Measurements from ENCODE around the gene EML6. TPM values are rescaled to one million over a fixed set of nuclear protein-coding genes. Genes with fewer than 3 reads are reported as not detected.

Gene EML6
- 1 to 10 TPM; 1.5 to 7.3 (median 4.0) TPM for total RNA-seq

DNA sequence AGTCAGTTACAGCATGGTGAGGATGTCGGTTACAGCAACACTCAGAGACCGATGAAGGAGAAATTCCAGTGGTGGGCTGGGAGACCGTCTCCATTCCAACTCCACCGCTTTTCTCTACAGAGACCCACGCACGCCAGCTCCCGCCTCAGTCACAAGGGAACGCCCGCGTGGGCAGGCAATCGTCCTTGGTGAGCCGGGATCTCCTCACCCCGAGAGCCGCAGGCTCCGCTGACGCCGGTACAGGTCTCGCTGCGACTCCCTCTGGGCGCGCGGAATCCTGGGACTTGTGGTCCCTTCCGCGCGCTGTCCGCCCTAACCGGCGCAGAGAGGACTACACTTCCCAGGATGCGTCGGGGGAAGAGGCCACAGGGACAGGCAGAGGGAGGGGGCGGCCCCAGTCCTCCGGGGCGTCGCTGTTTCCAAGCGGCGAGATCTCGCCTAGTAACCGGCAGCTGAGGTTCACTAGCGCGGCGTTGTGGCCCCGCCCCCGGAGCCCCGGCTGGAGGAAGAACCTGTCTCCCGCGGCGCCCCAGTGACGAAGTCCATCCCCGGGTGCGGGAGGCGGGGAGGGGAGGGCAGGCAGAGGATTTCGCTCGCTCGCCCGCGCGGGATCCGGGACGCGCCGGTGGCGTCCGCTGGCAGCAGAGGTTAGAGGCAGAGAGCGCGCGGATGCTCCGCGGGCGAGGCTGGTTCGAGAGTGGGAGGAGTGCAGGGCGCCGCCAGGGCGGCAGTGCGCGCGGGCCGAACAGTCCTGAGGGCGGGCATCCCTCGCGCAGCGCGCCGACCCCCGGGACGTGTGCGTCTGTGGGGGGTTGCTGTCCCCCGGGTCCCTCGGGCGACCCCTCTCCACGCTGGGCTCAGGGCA lies at the start of gene EML6:
Gene EML6, plus strand, starts transcription at position 532 of the 865 bp plus-strand sequence. CDS start 1,400 bp downstream, outside the sequence.
- Histone ChIP-seq H3K27ac (peak within 1 kb of the TSS; percentile 12 to 74 (median 61)), H3K27me3 (peaks cover 0 to 14% (median 6%) of the 10 kb centered on the region in 4 donors), H3K4me1 (peaks cover 10 to 21% (median 18%) of the 10 kb centered on the region in 4 donors), H3K9me3 (no peaks in the 10 kb centered on the region), H3K4me3 (peak within 1 kb of the TSS; percentile 66 to 73 (median 68)), H3K36me3 (no peaks in the 10 kb centered on the region)
- DNase-seq (peak; percentile 99), ATAC-seq (ENCODE audit: low FRiP score in 2 of 2) (peak; percentile 99 to 100)
- WGBS, 2 donors = 0 to 2% methylated on average over 27 to 55 of the region's 90 CpGs
- TF ChIP-seq, protein P1, sequence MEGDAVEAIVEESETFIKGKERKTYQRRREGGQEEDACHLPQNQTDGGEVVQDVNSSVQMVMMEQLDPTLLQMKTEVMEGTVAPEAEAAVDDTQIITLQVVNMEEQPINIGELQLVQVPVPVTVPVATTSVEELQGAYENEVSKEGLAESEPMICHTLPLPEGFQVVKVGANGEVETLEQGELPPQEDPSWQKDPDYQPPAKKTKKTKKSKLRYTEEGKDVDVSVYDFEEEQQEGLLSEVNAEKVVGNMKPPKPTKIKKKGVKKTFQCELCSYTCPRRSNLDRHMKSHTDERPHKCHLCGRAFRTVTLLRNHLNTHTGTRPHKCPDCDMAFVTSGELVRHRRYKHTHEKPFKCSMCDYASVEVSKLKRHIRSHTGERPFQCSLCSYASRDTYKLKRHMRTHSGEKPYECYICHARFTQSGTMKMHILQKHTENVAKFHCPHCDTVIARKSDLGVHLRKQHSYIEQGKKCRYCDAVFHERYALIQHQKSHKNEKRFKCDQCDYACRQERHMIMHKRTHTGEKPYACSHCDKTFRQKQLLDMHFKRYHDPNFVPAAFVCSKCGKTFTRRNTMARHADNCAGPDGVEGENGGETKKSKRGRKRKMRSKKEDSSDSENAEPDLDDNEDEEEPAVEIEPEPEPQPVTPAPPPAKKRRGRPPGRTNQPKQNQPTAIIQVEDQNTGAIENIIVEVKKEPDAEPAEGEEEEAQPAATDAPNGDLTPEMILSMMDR (IDR thresholded peaks at IDR 0.05) = peak in 4 of 6 experiments; percentile 15 to 56 (median 35)
- TF ChIP-seq EP300 (IDR thresholded peaks at IDR 0.05) (no peak), POLR2AphosphoS5 (IDR thresholded peaks at IDR 0.05) (peak; percentile 41 to 72), POLR2A (IDR thresholded peaks at IDR 0.05) (peak in 2 of 4 donors; percentile 50 to 73)

DNA sequence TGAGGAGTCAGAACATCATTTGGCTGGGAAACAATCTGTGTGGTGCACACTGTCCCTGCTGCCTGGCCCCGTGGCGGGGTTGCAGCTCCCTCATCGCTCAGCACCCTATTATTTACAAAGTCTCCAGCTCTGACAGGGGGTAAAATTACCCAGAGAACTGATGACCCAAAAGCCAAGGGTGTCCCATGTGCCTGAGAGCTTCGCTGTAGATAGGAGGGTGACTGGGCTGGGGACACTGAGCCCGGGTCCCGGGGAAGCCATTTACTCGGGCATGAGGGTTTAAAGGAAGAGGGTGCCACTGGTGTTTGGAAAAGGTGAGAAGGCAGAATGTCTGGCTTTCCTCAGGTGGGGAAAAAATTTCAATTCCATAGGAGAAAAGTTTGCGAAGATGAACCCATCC lies 48.2 kb upstream of the EML6 start:
- 80 to 92% methylated on average over 8 of the region's 8 CpGs for WGBS, 2 donors
- TF ChIP-seq POLR2AphosphoS5 (IDR thresholded peaks at IDR 0.05) (no peak), POLR2A (IDR thresholded peaks at IDR 0.05) (no peak), EP300 (IDR thresholded peaks at IDR 0.05) (no peak)
- TF ChIP-seq, protein P1 (IDR thresholded peaks at IDR 0.05) = no peak
- no peaks in the 10 kb centered on the region for H3K27me3 ChIP-seq
- DNase-seq (no peak), ATAC-seq (ENCODE audit: low FRiP score in 2 of 2) (no peak)
- H3K4me1 ChIP-seq = peaks cover 38 to 54% (median 41%) of the 10 kb centered on the region in 4 donors
- H3K36me3 ChIP-seq = peaks cover 0 to 10% (median 0%) of the 10 kb centered on the region in 4 donors
- H3K27ac ChIP-seq = peak overlapping the region in 2 of 4 donors; percentile 90 to 93
- no peaks in the 10 kb centered on the region for H3K9me3 ChIP-seq
- no peak overlapping the region for H3K4me3 ChIP-seq

DNA sequence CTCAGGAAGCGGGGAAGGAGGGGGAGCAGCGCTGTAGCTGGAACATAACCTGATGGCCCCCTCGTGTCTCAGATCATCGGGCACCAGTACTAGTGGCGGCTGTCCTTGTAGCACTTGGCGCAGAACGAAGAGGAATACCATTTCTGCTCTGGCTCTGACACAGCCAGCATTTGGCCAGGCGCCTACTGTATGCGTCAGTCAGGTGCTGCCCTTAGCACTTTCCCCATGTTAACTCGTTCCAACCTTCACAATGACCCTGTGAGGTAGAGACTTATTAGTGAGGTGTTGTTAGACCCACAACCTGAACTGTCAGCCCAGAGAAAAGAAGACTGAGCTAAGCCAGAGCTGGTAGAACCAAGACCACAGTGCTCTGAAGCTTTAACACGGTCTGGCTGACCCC lies 47.7 kb upstream of the EML6 start:
- no peak overlapping the region for H3K27ac ChIP-seq
- H3K4me3 ChIP-seq = no peak overlapping the region
- ATAC-seq (ENCODE audit: low FRiP score in 2 of 2) (no peak), DNase-seq (peak in 1 of 2 donors; percentile 56)
- peaks cover 35 to 50% (median 38%) of the 10 kb centered on the region in 4 donors for H3K4me1 ChIP-seq
- TF ChIP-seq POLR2A (IDR thresholded peaks at IDR 0.05) (no peak), EP300 (IDR thresholded peaks at IDR 0.05) (no peak), POLR2AphosphoS5 (IDR thresholded peaks at IDR 0.05) (no peak)
- TF ChIP-seq, protein P1 (IDR thresholded peaks at IDR 0.05) = no peak
- peaks cover 0 to 6% (median 0%) of the 10 kb centered on the region in 4 donors for H3K36me3 ChIP-seq
- H3K27me3 ChIP-seq = no peaks in the 10 kb centered on the region
- WGBS, 2 donors = 68 to 72% methylated on average over 10 to 11 of the region's 11 CpGs
- no peaks in the 10 kb centered on the region for H3K9me3 ChIP-seq

DNA sequence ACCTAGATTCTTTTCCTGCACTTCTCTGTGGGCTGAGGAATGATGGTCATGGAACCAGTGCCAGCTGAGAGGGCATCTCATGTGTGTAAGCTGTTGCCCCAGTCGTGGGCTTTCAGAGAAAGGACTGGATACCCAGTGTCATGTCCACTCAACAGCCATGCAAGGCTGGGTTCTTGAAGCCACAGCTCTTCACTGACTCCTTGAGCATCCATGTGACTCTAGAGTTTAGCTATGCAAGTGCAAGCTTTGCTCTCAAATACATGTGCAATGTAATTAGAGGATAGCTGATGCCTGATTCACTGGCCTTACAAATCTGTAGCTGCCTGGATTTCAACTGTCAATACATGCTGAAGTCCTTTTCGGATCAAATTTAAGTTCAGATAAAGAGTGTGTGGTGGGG lies 46.8 kb upstream of the EML6 start:
- TF ChIP-seq, protein P1 (IDR thresholded peaks at IDR 0.05) = no peak
- TF ChIP-seq POLR2A (IDR thresholded peaks at IDR 0.05) (no peak), EP300 (IDR thresholded peaks at IDR 0.05) (no peak), POLR2AphosphoS5 (IDR thresholded peaks at IDR 0.05) (no peak)
- 71 to 73% methylated on average over 2 of the region's 2 CpGs for WGBS, 2 donors
- H3K36me3 ChIP-seq = no peaks in the 10 kb centered on the region
- no peak overlapping the region for H3K27ac ChIP-seq
- H3K4me3 ChIP-seq = no peak overlapping the region
- no peak for ATAC-seq (ENCODE audit: low FRiP score in 2 of 2)
- no peaks in the 10 kb centered on the region for H3K27me3 ChIP-seq
- H3K4me1 ChIP-seq = peaks cover 33 to 42% (median 36%) of the 10 kb centered on the region in 4 donors
- no peak for DNase-seq
- no peaks in the 10 kb centered on the region for H3K9me3 ChIP-seq

Data from upper lobe of left lung (tissue), 6 donors.